HG02759 (cell line): Measurements from ENCODE around the gene FAM204A.
A peak's percentile ranks its signal among the peaks of the same experiment; 100 is the strongest.

ENCODE experiments used
- ATAC-seq: cut with Tn5 transposase; IDR thresholded peaks from one replicate; pipeline ENCODE4 v1.9.1; 2021; ENCODE audit warnings: mild to moderate bottlenecking, moderate library complexity; ENCODE audit not compliant: unreplicated experiment

FAM204A gene

DNA sequence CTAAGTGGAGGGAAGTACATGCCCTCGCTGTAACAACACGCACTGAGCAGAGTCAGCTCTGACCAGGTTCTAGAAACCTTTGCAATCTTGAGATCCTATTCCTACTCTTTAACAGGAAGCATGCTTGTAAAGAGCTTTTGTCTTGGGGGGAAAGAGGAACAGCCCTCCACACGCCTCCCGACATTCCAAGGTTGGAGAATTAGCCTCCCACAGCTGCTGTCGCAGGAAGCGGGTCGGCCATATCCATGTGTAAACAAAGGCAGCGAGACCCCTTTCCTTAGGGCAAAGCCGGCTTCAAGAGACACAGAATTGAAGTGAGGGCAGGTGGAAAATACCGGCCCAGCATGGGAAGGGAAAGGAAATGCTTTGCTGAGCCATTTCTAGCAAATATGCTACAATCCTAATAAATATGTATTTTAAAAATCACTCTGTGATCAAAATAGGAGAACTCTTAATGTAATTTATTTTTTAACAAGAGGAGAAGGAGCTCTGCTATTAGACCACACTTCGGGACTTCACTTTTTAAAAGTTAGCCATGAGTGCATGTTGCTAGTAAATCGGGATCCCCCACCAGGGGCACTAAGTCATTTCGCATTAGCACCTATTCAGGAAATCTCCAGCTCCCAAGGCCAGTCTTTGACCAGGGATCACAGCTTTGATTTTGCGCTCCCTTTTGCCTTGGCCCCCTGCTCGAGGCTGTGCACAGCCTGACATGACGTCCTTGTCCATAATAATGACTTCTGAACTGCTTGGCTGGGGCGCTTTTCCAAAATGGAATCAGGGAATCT lies 55.9 kb downstream of the FAM204A start:
- ATAC-seq: no peak

DNA sequence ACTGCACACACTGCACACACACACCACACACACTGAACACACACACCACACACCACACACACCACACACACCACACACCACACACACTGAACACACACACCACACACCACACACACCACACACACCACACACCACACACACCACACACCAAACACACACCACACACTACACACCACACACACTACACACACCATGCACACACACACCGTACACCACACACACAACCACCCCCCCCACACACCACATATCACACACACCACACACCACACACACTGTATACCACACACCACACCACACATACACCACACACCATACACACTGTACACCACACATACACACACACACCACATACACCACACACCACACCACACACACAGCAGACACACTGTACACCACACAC lies 59.5 kb downstream of the FAM204A start:
- ATAC-seq: no peak

DNA sequence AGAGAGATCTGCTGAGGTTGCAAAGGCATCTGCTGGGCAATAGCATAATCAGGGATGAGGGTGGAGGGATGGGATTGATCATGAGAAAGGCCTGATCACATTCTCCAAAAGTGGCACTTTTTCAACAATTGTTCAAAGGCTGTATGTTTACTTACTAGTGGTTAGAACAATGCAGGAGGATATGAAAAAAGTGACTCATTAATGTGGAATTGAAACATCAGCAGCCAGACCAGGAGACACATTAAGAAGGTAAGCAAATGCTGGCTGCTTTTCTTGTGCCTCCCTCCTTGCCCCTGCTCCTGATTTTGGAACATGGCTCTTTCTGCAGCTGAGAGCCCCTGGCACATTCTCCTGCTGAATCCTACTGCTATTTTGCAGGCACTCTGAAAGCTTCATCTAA lies 63.5 kb downstream of the FAM204A start:
- no peak for ATAC-seq

DNA sequence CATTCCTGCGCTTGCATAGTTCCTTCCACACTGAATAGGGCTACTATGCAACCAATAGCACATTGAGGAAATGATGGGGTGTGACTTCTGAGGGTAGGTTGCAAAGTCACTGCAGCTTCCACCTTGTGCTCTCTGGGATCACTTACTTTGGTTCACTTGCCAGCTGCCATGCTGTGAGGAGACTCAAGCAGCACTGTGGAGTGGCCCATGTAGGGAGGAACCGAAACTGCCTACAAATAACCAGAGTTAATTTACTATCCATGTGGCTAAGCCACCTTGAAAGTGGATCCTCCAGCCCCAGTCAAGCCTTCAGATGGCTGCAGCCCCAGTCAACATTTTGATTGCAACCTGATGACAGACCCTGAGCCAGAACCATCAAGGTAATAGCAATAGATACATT lies 64.3 kb downstream of the FAM204A start:
- no peak for ATAC-seq

DNA sequence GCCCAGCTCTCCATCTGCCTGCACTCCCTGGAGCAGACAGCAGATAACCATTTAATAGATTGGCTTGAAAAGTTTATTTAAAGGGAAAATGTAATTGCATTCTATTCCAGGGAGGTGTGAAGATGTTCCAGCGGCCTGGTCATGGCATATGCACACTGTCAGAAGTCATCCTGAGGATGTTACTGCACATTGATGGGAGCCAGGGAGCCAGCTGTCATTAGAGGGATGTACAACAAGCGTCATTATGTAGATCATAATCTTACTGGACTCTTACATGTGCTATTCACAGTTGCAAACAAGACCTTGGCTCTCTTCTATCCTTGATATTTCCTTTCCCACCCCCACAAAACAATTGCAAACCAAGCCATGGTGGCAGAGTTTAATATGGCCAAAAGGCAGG lies 65.4 kb downstream of the FAM204A start:
- ATAC-seq: no peak

DNA sequence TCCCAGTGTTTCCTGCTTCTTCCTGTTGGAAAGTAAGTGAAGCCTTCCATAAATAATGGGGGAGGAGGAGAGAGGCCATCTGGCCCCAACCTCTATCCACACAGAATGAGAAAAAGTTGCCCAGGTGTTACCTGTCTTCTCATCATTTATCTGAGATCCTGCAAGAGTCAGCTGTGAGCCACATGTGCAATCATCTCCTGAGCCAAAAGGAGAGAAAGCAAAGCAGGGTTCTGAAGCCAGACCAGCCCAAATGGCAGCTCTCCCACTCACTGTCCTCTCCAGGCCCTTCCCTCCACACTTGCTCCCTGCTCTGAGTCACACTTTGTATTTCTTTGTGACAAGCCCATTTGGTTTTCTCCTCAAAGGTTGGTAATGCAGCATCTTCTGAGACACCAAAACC lies 65.9 kb downstream of the FAM204A start:
- ATAC-seq: no peak

DNA sequence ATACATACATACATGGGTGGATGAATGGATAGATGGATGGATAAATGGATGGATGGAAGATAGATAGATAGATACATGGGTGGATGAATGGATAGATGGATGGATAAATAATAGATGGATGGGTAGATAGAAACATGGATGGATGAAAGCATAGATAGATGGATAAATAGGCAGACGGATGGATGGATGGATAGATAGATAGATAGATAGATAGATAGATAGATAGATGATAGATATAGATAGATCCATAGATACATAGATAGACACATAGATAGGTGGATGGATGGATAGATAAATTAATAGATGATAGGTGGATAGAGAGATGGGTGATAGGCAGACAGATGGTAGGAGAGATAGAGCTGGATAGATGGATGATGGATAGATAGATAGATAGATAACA lies 68.5 kb downstream of the FAM204A start:
- ATAC-seq: no peak

DNA sequence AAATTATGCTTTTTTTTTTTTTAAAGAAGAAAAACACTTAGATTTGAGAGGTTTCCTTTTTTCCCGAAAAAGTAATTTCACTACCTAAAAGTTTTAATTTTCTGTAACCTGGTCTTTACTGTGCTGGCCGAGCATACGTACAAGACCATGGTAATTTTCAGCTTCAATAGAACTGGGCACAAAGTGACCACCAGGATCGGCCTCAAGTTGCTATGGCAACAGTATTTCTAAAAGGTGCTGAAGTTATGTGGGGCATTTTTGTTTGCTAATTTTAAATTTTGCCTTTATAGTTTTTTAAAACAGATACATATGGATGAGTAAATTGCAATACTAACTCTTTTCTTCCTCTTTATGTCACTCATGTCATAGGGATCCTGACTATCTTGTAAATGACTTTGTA lies 69.4 kb downstream of the FAM204A start:
- no peak for ATAC-seq

DNA sequence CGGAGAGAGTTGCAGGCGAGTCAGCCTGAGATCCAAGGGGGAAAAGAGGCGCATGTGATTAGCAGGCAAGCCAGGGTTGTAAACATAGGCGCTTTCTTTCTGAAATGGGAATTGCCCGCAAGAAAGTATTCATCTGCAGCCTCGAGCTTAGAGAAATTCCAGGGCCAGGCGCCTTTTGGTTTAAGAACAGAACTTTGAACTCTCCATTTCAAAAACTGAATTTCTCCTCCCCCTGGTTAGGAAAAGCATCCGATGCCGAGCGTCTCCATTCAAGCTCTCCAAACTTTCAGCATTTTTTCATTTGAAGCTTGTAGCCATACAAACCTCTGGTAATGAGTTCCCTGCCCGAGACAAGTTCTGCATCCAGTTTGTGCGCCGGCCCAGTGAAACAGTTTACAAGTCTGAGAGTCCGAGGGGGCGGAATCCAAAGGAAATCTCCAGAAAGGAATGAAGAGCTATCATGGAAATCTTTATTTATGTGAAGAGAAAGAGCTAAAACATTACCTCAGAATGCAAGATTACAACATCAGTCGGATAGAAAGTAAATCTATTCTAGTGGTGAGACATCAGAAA lies 69.9 kb downstream of the FAM204A start:
- no peak for ATAC-seq

DNA sequence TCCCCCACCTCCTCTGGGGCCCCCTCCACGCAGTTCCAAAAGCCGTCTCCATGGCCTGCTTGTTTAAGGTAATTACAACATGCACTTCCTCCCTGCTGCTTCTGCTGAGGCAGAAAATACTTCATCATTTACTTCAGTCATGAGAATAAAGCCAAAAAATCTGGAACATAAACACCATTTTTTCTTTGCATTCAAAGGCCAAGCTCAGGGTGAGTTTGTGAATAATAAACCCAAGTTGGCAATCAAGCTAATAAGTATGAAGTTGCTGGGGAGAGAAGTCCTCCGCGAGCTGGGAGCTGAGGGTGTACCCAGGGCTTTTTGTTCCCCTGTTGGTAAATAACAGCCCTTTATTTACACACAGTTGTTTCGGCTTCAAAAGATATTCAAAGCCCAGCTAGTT lies 70.5 kb downstream of the FAM204A start:
- no peak for ATAC-seq

DNA sequence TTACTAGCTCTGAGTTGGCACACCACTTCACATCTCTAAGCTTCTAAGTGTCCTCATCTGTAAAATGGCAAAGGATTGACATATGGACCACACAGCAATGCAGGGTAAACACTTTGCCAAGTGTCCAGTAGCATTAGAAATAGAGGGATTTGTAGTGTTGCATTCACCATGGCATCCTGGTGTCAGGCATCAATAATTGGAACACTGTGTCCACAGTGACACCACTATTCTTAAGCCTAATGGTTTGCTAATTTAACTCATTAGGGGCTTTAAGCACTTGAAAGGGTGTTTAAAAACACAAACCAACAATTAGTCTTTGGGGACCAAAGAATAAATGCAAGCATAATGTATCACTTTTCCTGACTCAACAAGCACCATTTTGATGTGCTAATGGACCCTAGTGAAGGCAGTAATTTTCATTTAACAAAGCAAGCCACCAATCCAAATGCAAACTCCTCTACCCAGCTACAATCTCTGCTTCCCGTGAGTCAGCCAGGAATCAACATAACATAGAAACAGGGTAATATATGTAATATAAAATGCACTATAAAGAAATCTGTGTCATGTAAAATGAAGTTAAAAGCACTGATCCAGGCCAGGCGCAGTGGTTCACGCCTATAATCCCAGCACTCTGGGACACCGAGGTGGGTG lies 75.9 kb downstream of the FAM204A start:
- no peak for ATAC-seq

DNA sequence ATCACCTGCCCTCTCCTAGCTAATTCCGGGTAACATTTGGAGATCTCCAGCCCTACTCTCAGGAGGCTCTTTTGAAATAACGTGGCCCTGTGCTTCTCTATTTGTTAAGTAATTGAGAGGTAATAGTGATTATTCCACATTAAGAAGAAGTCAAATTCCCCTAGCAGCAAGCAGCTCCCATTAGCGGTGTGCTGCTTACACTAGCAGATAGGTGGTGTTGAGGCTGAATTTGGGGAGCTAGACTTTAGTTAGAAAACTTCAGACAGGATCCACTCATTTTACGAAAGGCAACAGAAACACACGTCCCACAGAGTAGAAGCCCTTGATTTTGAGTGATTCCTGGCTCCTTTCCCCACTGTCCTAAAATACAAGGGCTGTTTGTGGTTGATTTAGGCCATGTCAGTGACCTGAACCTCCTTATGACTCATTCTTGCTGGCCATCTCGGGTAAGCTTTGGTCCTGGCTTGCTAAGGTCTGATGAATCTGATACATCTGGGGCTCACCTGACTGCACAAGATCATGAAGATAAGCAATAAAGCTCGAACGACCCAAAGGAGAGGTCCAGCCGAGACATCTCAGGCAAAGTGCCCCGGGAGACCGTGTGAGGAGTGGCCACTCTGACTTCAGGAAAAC lies 77.2 kb downstream of the FAM204A start:
- no peak for ATAC-seq

DNA sequence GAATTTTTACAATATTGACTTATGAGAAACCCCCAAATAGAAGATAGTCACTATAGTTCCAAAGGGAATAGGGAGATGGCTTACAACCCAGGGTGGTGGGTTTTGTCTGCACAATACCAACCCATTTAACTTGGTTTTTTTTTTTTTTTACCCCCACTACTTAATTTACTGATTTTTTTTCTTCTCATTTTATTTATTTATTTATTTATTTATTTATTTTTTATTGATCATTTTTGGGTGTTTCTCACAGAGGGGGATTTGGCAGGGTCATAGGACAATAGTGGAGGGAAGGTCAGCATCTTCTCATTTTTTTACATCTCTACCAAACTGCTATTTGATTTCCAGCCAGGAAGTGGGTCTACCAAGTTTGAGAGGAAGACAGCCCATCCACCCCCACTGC lies 77.9 kb downstream of the FAM204A start:
- no peak for ATAC-seq

DNA sequence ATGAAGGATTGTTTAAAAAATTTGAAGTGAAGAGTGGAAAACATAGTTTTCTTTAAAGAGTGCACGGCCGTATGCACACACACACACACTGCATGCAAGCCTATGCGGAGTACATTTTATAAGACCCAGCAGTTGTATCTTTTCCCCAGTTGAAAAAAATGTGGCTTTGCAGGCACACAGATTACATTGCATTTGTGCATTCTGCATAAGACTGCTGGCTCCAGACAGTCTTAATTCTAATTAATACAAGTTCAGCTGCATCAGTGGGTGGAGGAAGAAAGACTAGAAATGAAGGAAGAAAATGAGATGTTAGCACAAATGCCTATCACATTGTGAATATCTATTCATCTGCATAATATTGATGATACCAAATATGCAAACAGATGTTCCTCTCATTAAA lies 79.6 kb downstream of the FAM204A start:
- ATAC-seq: no peak

DNA sequence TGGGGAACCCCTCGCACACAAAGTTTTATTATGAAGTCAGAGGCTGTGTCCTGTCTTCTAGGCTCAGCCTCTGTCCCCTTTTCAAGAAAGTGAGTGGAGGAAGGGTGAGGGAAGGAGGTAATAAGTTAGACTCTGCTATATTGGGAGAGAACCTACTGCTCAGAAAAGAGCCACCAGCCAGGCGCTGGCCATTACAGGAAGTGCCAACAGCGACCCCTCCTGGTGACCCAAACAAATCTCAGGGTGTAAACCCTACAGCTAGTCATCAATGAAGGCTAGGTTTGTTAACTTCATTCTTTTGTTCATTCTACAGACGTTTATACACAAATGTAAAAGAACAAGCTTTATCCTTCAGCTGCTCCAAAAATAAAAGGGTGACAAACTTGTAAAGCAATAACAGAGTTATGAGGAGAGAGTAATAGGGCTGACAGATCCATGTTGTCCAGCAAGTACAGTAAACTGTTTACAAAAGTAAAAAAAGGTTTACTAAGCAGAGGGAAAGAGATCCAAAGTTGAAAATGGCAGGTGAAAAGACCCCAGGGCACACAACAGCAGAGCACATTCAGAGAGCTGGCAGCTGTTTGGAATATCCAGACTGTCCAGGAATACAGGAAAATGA lies 82.7 kb downstream of the FAM204A start:
- ATAC-seq: peak; percentile 67

DNA sequence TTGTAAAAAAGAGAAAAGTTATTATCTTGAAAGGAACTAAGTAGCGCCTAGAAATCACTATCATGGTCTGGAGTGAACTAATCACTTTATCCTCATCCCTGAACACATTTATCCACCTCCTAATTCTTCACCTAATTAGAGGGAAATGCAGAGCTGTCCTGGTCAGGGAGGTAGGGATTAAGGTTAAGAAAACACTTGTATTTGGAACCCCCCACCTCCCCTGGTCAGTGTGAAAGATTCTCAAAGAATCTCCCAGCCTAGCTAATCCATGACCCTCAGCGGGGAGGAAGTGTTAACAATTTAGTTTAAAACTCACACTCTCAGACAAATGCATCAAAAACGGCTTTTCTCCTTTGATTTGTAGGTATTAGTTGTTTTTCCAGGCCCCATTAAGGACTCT lies 83.8 kb downstream of the FAM204A start:
- no peak for ATAC-seq

DNA sequence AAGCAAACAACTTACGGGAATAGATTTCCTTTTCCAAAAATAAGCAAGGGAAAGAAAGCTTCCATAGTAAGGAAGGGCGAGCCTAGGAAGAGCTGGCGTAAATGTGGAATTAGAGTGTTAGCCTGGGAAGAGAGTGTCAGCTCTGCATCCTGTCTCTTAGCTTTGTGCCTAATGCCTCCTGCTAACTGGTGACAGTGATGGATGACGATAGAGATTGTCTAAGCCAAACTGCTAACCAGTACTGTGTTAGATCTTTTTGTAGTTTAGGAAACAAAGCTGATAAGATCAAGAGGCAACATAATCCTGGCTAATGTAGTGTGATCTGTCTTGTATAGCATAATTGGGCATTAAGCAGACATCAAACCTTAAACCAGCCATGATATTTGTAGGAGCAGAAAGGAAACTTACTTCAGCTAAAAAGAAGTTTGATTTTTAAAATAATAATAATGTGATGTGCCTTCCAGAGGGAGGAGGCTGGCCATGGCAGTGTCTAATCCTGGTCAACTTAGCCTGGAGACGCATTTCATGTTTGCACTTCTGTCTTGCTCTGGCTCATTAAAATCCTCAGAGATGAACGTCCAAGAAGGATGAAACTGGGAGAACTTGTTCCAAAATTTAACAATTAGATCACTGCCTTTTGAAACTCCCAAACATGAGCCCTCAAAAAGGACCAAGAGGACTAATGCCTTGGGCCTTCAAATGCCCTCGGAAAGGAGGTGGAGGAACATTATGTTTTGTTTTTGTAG lies 85.1 kb downstream of the FAM204A start:
- ATAC-seq: no peak

DNA sequence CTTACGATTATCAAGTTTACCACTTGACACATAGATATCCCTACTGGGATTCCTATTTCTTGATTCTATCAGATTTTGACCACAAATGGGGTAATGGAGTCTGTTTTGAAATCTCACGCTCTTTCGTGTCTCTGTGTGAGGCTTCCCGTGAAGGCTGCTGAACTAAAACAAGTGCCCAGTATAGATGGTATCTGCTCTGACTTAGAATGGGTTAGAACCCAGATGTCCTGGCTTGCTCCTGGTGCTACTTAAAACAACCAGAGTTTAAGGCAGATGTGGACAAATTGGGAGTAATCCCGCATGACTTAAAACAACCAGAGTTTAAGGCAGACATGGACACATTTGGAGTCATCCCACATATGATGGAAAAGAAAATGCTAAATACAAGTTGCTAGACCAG lies 85.9 kb downstream of the FAM204A start:
- no peak for ATAC-seq

DNA sequence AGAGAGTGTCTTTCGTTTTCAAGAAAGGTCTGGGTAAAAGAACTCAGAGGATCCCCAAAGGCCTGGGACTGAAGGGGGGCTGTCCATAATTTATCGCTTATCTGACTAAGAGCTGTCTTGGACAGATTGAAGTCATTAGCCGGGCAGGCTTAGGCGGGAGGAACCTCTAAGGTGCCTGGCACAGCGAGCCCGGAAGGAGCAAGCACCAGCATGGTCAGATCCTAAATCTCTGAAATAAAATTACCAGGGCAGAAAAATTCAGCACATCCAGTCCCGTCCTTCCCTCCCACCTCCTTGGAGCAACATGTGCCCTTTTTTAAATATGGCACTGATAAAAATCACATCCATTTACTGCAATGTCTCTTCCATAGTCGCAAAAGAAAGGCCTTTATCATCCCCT lies 86.8 kb downstream of the FAM204A start:
- no peak for ATAC-seq

DNA sequence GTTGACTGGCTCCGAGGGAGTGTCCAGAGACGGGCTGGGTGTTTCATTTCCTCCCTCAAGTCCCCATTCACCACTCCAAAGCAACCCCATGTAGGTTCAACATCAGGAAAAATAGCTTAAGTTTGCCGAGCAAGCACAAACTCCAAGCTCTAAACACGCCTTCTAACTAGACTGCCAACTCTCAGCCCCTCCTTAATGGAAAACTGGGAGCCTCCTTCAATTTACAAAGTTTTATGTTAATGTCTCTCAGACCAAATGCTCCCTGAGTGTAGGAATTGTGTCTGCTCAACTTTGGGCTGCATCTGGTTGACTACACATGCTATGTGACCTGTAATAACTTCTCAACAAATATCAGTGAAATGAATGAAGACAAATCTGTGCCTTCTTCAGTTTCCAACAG lies 87.5 kb downstream of the FAM204A start:
- no peak for ATAC-seq

DNA sequence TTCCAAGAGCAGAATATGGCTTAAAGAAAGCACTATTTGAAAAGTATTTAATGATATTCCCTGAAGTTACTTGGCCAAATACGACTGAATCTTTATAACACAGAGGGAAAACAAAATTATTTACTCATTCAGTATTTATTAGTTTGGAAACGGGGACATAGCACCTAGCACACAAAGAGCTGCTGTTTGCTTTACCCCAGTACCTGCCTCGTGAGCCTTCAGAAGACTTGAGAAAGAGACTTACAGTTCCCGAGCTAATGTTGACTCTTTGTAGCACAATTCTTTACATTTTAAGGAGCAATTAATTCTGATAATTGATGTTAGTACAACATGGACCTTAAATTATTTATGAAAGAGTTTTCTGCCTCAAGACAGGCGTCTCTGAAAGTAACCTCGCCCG lies 88.7 kb downstream of the FAM204A start:
- ATAC-seq: no peak
